ENCODE data around the gene KLRK1.
"Not testable (repeated sequence)": the region's sequence is repeated elsewhere in the genome, so short reads cannot be mapped to it uniquely, and the experiment has no call there.

Gene KLRK1

DNA sequence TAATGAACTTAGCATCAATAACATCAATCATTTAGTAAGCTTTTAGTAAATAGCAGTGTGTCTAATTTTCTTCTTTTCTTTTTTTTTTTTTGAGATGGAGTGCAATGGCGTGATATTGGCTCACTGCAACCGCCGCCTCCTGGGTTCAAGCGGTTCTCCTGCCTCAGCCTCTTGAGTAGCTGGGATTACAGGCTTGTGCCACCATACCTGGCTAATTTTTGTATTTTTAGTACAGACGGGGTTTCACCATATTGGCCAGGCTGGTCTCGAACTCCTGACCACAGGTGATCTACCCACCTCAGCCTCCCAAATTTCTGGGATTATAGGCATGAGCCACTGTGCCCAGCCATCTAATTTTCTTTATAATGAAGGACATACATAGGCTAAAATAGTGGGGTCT lies 2.3 kb downstream of the KLRK1 start:
- not testable (repeated sequence) for DNase-seq

- DNase-seq, result no peak
These were observed 3.0 kb downstream of the KLRK1 start for GRCh38 chr12:10386857-10387256.

GRCh38 chr12:10385166-10385613 lies 4.7 kb downstream of the KLRK1 start:
- no peak for DNase-seq

- no peak for DNase-seq
These were observed 5.7 kb downstream of the KLRK1 start for GRCh38 chr12:10384191-10384590.

- no peak for DNase-seq
These were observed 7.8 kb downstream of the KLRK1 start for GRCh38 chr12:10381928-10382628.

DNA sequence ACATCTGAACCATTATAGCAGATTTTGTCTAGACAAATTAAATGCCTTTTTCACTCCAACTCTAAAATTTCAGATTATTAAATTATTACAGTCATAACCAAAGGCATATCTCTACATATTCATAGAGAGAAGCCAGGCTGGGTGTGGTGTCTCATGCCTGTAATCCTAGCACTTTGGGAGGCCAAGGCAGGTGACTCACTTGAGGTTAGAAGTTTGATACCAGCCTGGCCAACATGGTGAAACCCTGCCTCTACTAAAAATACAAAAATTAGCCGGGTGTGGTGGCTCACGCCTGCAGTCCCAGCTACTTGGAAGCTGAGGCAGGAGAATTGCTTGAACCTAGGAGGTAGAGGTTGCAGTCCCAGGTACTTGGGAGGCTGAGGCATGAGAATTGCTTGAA lies 11.1 kb downstream of the KLRK1 start:
- DNase-seq, result not testable (repeated sequence)

- no peak for DNase-seq
These were observed 15.2 kb downstream of the KLRK1 start for GRCh38 chr12:10374624-10375018.

GRCh38 chr12:10372559-10372958 lies 17.3 kb downstream of the KLRK1 start:
- no peak for DNase-seq

DNA sequence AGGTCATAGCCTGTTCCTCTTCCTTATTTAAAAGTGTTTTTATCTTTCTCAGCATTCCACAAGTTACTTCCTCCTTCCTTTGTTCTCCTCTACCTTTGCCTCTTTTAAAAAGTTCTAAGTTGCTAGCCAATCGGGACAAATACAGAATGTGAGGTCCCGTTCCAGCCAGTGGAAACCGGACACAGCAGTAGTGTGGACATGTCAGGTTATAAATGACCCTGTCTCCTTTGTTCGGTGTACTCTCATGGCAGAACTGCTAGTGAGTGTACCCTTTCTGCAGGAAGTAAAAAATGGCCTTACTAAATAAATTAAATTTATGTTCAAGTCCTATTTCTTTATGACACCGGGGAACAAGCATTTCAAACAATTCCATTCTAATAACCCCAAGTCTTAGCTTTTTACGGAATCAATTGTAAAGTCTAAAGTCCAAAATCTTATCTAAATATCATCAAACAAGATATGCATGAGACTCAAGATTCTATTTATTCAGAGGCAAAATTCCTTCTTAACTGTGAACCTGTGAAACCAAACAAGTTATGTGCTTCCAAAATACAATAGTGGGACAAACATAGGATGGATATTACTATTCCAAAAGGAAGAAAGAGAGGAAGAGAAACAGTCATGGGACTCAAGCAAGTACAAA lies 17.8 kb downstream of the KLRK1 start:
- DNase-seq, result not testable (repeated sequence)

DNA sequence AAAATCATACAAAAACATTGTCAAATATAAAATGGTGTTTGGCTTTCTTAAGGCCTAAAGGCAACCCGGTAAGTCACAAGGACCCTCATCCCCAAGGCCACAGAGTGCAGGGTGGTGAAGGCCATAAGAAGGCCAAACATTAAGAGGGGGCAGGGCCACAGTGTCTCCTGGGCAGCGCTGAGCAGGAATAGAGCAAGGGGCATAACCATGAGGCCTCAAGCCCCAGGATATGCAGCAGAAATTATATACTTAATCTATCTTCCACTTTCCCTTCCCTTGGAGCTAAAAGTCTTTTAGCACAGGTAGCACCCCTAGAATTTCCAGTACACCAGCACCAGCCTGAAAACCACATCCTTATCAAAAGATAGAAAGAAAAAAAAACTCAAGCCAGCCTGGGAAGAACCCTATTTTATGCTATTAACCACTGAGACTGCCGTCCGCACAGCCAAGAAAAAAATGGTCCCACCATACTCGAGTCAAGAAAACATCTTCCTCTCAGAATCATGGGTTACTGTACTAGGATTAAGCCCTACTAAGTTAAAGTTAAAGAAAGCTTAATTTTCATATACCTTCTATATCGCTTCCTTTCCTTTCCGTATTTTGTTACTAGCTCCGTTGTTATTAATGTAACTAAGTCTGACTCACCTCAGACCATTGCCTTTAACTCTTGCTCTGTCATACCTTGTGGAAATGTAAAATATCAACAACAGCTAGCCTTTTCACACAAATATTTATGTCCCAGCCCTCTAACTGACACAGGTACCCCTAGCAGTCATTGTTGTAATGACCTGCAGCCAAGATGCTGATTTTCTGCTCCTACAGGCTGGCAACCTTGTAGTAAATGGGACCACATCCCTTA lies 20.1 kb downstream of the KLRK1 start:
- DNase-seq, result no peak

- no peak for DNase-seq
These were observed 21.4 kb downstream of the KLRK1 start for GRCh38 chr12:10368206-10369171.

GRCh38 chr12:10367714-10368113 lies 22.1 kb downstream of the KLRK1 start:
- DNase-seq, result not testable (repeated sequence)

DNA sequence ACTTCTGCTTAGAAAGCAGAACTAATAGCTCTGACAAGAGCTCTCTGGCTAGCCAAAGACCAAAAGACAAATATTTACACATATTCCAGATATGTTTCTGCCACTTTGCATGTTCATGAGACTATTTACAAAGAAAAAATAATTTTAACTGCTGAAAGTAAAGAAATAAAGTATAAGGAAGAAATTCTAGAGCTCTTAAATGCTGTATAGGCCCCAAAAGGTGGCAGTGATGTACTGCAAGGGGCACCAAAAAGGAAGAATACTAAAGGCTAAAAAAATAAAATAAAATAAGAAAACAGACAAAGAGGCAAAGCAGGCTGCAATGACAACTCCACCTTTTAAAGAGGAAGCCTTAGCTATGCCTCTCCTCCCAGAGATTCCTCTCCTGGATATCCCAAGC lies 23.0 kb downstream of the KLRK1 start:
- no peak for DNase-seq

DNA sequence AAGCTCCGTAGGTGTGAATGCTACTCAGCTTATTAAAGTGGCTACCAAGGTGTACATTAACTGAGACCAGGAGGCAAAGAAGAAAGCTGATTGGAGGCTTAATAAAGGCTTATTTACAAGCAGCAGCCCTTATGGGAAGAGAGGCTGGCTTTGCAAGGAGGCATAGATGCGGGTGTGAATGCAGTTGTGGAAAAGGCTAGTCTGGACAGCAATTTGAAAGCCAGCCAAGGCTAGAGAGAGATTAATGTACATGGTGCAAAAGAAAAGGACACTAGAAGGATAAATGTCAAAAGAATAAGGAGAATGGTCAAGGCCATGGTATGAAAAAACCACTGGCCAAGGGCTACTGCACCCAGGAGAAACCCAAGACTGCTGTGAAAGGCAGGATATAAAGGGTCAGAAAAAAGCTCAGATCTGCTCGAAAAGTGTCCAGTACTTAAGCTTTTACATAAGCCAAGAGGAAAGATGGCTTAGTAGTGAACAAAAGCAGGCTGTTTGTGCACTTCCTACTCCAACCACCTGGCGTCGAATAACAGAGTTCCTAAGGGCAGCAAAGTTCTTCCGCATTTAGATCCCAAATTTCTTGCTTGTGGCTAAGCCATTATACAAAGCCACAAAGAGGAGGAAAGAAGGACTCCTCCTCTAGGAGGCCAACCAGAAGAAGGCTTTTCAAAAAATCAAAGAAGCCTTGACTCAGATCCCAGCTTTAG lies 24.0 kb downstream of the KLRK1 start:
- DNase-seq, result no peak

DNA sequence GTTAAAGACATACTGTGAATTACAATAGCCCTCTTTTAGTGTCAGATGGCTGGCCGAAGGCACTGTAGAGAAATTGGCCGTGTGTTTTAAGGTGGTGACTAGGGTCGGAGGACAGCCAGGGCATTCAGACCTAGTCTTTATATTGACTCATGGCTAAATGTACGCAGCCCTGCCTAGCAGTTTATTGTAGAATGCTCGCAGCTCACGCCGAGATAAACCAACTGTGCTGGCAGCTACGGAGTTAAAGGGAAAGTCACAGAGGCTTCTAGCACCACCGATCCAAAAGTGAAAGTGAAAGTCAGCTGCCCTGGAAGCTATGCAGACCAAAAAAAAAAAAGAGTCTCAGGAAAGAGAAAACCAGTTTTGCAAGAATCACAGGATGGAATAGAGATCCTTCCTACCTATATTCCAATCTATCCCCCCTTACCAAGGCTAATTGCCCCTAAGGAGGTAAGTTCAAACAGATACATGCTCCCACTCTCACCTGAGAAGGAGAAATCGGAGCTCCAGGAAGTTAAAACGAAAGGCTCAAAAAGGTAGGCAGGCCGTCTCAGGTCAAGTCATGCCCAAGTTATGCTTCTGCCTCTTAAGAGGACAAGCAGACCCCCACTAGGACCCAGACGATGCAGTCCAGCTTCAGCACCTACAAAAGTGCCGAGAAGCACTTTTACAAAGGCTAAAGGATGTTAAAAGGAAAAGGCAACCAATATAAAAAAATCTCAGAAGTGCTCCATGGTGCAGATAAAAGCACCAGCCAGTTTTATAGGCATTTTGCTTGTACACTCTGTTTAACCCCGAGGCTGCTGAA lies 24.8 kb downstream of the KLRK1 start:
- peak; percentile 18 for DNase-seq

GRCh38 chr12:10363914-10364814 lies 25.7 kb downstream of the KLRK1 start:
- DNase-seq, result peak; percentile 19

- no peak for DNase-seq
These were observed 26.3 kb downstream of the KLRK1 start for GRCh38 chr12:10363658-10363913.

GRCh38 chr12:10362828-10363657 lies 26.8 kb downstream of the KLRK1 start:
- no peak for DNase-seq

GRCh38 chr12:10362325-10362724 lies 27.5 kb downstream of the KLRK1 start:
- DNase-seq, result no peak

Data from NCI-H2227 treated with DMSO at 0.1 percent for 48 hours (cell line).